Measurements from ENCODE around the gene CYFIP1.
A peak's percentile ranks its signal among the peaks of the same experiment; 100 is the strongest.

The CYFIP1 gene

GRCh38 chr15:22868495-22868894, 111.7 kb downstream of the CYFIP1 start:
- no peak for DNase-seq (ENCODE audit: low read depth)

- DNase-seq (ENCODE audit: low read depth): no peak
These were observed 112.3 kb downstream of the CYFIP1 start for GRCh38 chr15:22867886-22868285.

- DNase-seq (ENCODE audit: low read depth): peak; percentile 40
These were observed 114.1 kb downstream of the CYFIP1 start for GRCh38 chr15:22866079-22866478.

GRCh38 chr15:22863356-22863755, 116.8 kb downstream of the CYFIP1 start:
- no peak for DNase-seq (ENCODE audit: low read depth)

GRCh38 chr15:22861161-22861560, 119.0 kb downstream of the CYFIP1 start:
- DNase-seq (ENCODE audit: low read depth): no peak

- DNase-seq (ENCODE audit: low read depth): no peak
These were observed 123.5 kb downstream of the CYFIP1 start for GRCh38 chr15:22856659-22857058.

GRCh38 chr15:22855791-22856190, 124.4 kb downstream of the CYFIP1 start:
- DNase-seq (ENCODE audit: low read depth): no peak

- DNase-seq (ENCODE audit: low read depth): no peak
These were observed 128.7 kb downstream of the CYFIP1 start for GRCh38 chr15:22851513-22851912.

- DNase-seq (ENCODE audit: low read depth): peak; percentile 17
These were observed 130.1 kb downstream of the CYFIP1 start for GRCh38 chr15:22850055-22850454.

GRCh38 chr15:22846073-22846472, 134.1 kb downstream of the CYFIP1 start:
- DNase-seq (ENCODE audit: low read depth): no peak

- DNase-seq (ENCODE audit: low read depth): no peak
These were observed 134.8 kb downstream of the CYFIP1 start for GRCh38 chr15:22845289-22845900.

- no peak for DNase-seq (ENCODE audit: low read depth)
These were observed 135.5 kb downstream of the CYFIP1 start for GRCh38 chr15:22844421-22845288.

GRCh38 chr15:22839046-22839695, 141.0 kb downstream of the CYFIP1 start:
- DNase-seq (ENCODE audit: low read depth): peak; percentile 22

GRCh38 chr15:22838292-22839042, 141.7 kb downstream of the CYFIP1 start, which contains the start of gene NIPA2:
NIPA2 (plus strand) TSS chr15:22838666; CDS start chr15:22851732, 13,066 bp downstream.
- peak; percentile 97 for DNase-seq (ENCODE audit: low read depth)

GRCh38 chr15:22831473-22831872, 148.7 kb downstream of the CYFIP1 start:
- DNase-seq (ENCODE audit: low read depth): peak; percentile 7

- no peak for DNase-seq (ENCODE audit: low read depth)
These were observed 153.0 kb downstream of the CYFIP1 start for GRCh38 chr15:22827125-22827524.

GRCh38 chr15:22823495-22824128, 156.6 kb downstream of the CYFIP1 start:
- DNase-seq (ENCODE audit: low read depth): no peak

GRCh38 chr15:22819651-22820050, 160.5 kb downstream of the CYFIP1 start:
- DNase-seq (ENCODE audit: low read depth): no peak
